Kidney epithelial cell (primary cell): ENCODE results near the gene SORCS3. TPM values are rescaled to one million over a fixed set of nuclear protein-coding genes. Genes with fewer than 3 reads are reported as not detected.

Source experiments
- DNase-seq: peaks from one replicate; pipeline ENCODE4 v3.0.0-alpha.2; 2010; ENCODE audit warnings: low read depth
- H3K27me3 ChIP-seq: 2 replicates; pipeline ENCODE4 v1.6.0; 2011; ENCODE audit warnings: low read length; ENCODE audit not compliant: control insufficient read depth, insufficient read depth
- H3K36me3 ChIP-seq: 2 replicates; pipeline ENCODE4 v1.5.1; 2011; ENCODE audit warnings: low read length; ENCODE audit not compliant: control insufficient read depth, insufficient read depth
- H3K4me3 ChIP-seq: 2 replicates; pipeline ENCODE4 v1.5.1; 2011; ENCODE audit warnings: low read depth, mild to moderate bottlenecking, control low read depth, low read length
- CTCF ChIP-seq: IDR thresholded peaks from 2 replicates; pipeline ENCODE4 v1.5.1; 2011; ENCODE audit warnings: mild to moderate bottlenecking, moderate library complexity, low read length, control low read depth, inconsistent platforms; ENCODE audit not compliant: insufficient read depth, poor library complexity, severe bottlenecking
- total RNA-seq: library from RNA; depleted of rRNA; stranded (reverse); fragments of >200 nt; gene quantifications from 2 replicates; pipeline ENCODE4 v1.2.3, GENCODE V29; 2015

SORCS3 gene
- total RNA-seq, 1 donor from 2014 or later = 0.96 TPM

GRCh38 chr10:104732222-104732621 is 91.1 kb downstream of the SORCS3 start:
- Histone ChIP-seq H3K36me3 (no peaks in the 10 kb centered on the region), H3K4me3 (no peak overlapping the region), H3K27me3 (no peaks in the 10 kb centered on the region)
- TF ChIP-seq CTCF = no peak
- no peak for DNase-seq

- no peaks in the 10 kb centered on the region for H3K27me3 ChIP-seq
- DNase-seq = no peak
- H3K36me3 ChIP-seq = no peaks in the 10 kb centered on the region
- no peak overlapping the region for H3K4me3 ChIP-seq
- TF ChIP-seq CTCF = no peak
Observed at GRCh38 chr10:104734433-104734832, 93.3 kb downstream of the SORCS3 start.

GRCh38 chr10:104735036-104735756 is 94.1 kb downstream of the SORCS3 start:
- H3K27me3 ChIP-seq = no peaks in the 10 kb centered on the region
- TF ChIP-seq CTCF = no peak

GRCh38 chr10:104735757-104736391 is 94.8 kb downstream of the SORCS3 start:
- no peaks in the 10 kb centered on the region for H3K27me3 ChIP-seq
- no peaks in the 10 kb centered on the region for H3K36me3 ChIP-seq
- DNase-seq = no peak
- no peak overlapping the region for H3K4me3 ChIP-seq
- no peak for TF ChIP-seq CTCF

More at GRCh38 chr10:104735036-104735756, 94.1 kb downstream of the SORCS3 start:
- no peak for DNase-seq
- no peak overlapping the region for H3K4me3 ChIP-seq
- H3K36me3 ChIP-seq = no peaks in the 10 kb centered on the region

GRCh38 chr10:104741127-104741526 is 100.0 kb downstream of the SORCS3 start:
- no peaks in the 10 kb centered on the region for H3K27me3 ChIP-seq
- TF ChIP-seq CTCF = no peak
- H3K36me3 ChIP-seq = no peaks in the 10 kb centered on the region
- no peak overlapping the region for H3K4me3 ChIP-seq
- DNase-seq = no peak
